Mesothelial cell of epicardium (in vitro differentiated cells): ENCODE measurements around the gene TMEM38A. TPM values are rescaled to one million over a fixed set of nuclear protein-coding genes. Genes with fewer than 3 reads are reported as not detected.

Experiments used
- DNase-seq, 2 experiments: peaks; one replicate each; pipeline ENCODE4 v3.0.0; 2021; ENCODE audit warnings: low spot score in 2 of 2; ENCODE audit not compliant: unreplicated experiment in 2 of 2
- H3K27ac Mint-ChIP-seq: 2 replicates; pipeline ENCODE4 v1.8.0; 2021; ENCODE audit warnings: mixed read lengths
- H3K27me3 Mint-ChIP-seq: 2 replicates; pipeline ENCODE4 v1.8.0; 2021; ENCODE audit warnings: low read depth, mixed read lengths
- H3K36me3 Mint-ChIP-seq: 2 replicates; pipeline ENCODE4 v1.8.0; 2021; ENCODE audit warnings: mixed read lengths
- H3K4me1 Mint-ChIP-seq: 2 replicates; pipeline ENCODE4 v1.8.0; 2021; ENCODE audit warnings: mixed read lengths
- H3K4me3 Mint-ChIP-seq: 2 replicates; pipeline ENCODE4 v1.8.0; 2021; ENCODE audit warnings: mild to moderate bottlenecking, moderate library complexity, mixed read lengths
- H3K9me3 Mint-ChIP-seq: 2 replicates; pipeline ENCODE4 v1.8.0; 2021; ENCODE audit warnings: mixed read lengths
- CTCF ChIP-seq: fragments of 200-600 bp; sonication (generic); IDR thresholded peaks from one replicate; pipeline ENCODE4 v1.5.0; 2021; ENCODE audit warnings: antibody characterized with exemption; ENCODE audit not compliant: unreplicated experiment
- total RNA-seq: library from RNA; stranded (reverse); gene quantifications from 3 replicates; pipeline ENCODE4 v1.2.1, GENCODE V29; 2021

Gene TMEM38A
- total RNA-seq, 1 donor from 2014 or later, result 5.7 TPM

GRCh38 chr19:16736709-16737108 lies 75.8 kb downstream of the TMEM38A start:
- no peak for TF ChIP-seq CTCF
- no peaks in the 10 kb centered on the region for H3K36me3 Mint-ChIP-seq
- no peak for DNase-seq
- H3K27ac Mint-ChIP-seq, result no peak overlapping the region
- H3K4me1 Mint-ChIP-seq, result peaks cover 9% of the 10 kb centered on the region
- H3K4me3 Mint-ChIP-seq, result no peak overlapping the region
- H3K9me3 Mint-ChIP-seq, result no peaks in the 10 kb centered on the region
- H3K27me3 Mint-ChIP-seq, result no peaks in the 10 kb centered on the region

GRCh38 chr19:16737911-16738310 lies 77.0 kb downstream of the TMEM38A start:
- no peak overlapping the region for H3K4me3 Mint-ChIP-seq
- TF ChIP-seq CTCF, result no peak
- H3K27me3 Mint-ChIP-seq, result no peaks in the 10 kb centered on the region
- no peaks in the 10 kb centered on the region for H3K36me3 Mint-ChIP-seq
- H3K9me3 Mint-ChIP-seq, result no peaks in the 10 kb centered on the region
- DNase-seq, result no peak
- peaks cover 9% of the 10 kb centered on the region for H3K4me1 Mint-ChIP-seq
- no peak overlapping the region for H3K27ac Mint-ChIP-seq

DNA sequence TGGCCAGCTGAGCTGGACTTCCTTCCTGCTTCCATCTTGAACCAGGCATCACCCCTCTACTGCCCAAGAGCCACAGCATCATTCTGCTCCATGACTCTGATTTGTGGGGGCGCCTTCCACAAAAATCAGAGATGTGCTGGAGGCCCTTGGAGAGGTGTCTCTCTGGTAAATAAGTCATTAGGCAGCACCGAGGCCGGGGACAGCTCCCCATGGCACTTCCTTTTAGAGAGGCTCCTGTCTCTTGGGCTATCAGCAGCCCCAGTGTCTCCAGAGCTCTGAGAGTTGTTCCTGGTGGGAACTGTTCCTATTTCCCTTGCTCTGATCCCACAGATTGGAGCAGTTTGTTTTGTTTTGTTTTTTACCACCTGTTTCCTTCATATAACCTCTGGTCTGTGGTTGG lies 78.6 kb downstream of the TMEM38A start:
- no peaks in the 10 kb centered on the region for H3K9me3 Mint-ChIP-seq
- no peak for TF ChIP-seq CTCF
- H3K27me3 Mint-ChIP-seq, result no peaks in the 10 kb centered on the region
- H3K4me1 Mint-ChIP-seq, result no peaks in the 10 kb centered on the region
- no peak overlapping the region for H3K4me3 Mint-ChIP-seq
- no peak overlapping the region for H3K27ac Mint-ChIP-seq
- no peaks in the 10 kb centered on the region for H3K36me3 Mint-ChIP-seq
- DNase-seq, result no peak

Other genes with a start within 250 kb of the TMEM38A start
- 53.8 to 60.3 TPM (median 54.7 TPM) in 3 replicates for gene EPS15L1, start 189.2 kb upstream of the TMEM38A start, total RNA-seq
- not detected in 3 replicates for gene CALR3, start 165.0 kb upstream of the TMEM38A start, total RNA-seq
- 6.0 to 7.3 TPM (median 6.4 TPM) in 3 replicates for gene C19orf44, start 164.7 kb upstream of the TMEM38A start, total RNA-seq
- gene CHERP, start 118.7 kb upstream of the TMEM38A start, total RNA-seq, result 73.2 to 80.5 TPM (median 78.4 TPM) in 3 replicates
- 39.7 to 45.4 TPM (median 42.1 TPM) in 3 replicates for gene SLC35E1, start 88.7 kb upstream of the TMEM38A start, total RNA-seq
- gene MED26, start 32.9 kb upstream of the TMEM38A start, total RNA-seq, result 13.3 to 15.5 TPM (median 14.0 TPM) in 3 replicates
- gene SMIM7, start 995 bp upstream of the TMEM38A start, total RNA-seq, result 74.8 to 80.9 TPM (median 80.2 TPM) in 3 replicates
- gene NWD1, start 58.7 kb downstream of the TMEM38A start, total RNA-seq, result 0.07 to 0.09 TPM (median 0.07 TPM) in 3 replicates
- 112 to 117 TPM (median 116 TPM) in 3 replicates for gene SIN3B, start 168.3 kb downstream of the TMEM38A start, total RNA-seq
- gene F2RL3, start 227.9 kb downstream of the TMEM38A start, total RNA-seq, result not detected in 3 replicates